ENCODE results near the gene TNFRSF9. TPM values are rescaled to one million over a fixed set of nuclear protein-coding genes. Genes with fewer than 3 reads are reported as not detected.

The TNFRSF9 gene
- total RNA-seq (2021) (0.11 to 0.14 TPM in 2 of 3 replicates, not detected in the other), Bru-seq, nascent RNA (not detected)
- long read RNA-seq, experiment 1 = 0 reads
- long read RNA-seq, experiment 2 = 0 reads
- long read RNA-seq, experiment 3 = 0 reads

DNA sequence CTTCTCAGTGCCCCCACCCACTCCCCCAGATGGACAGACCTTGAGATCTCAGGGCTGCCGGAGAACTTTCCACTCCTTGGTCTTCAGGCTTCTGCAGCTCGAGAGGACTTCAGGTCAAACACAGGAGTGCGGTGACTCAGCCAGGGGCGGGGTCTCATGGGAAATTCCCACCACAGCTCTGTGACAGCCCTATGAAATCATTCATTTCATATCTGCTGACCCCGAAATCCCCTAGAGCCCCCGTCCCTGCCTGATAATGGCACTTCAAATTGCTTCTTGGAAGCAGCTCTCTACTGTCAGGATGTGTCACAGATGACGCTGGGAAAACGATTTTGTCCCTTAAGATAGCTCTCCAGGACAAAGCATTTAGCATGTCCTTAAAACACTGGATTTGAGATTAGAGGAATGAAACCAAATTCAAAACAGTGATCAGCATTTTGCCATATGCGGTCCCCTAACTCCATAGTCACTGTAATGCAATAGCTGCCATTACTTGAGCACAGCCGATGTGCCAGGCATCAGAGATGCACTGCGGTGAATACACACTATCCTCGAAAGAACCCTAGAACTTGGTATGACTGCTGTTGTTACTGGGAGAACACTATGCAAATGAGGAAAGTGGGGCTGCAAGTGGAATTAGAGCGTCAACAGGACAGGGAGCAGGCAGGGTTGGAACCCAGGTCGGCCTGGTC lies at the start of gene TNFRSF9:
TNFRSF9 (minus strand) TSS at position 95 of the 692 bp plus-strand sequence. CDS start 845 bp downstream, outside the sequence.
- Mint-ChIP-seq H3K27ac (no peak within 1 kb of the TSS), H3K36me3 (no peaks in the 10 kb centered on the region), H3K4me1 (peaks cover 16% of the 10 kb centered on the region), H3K9me3 (no peaks in the 10 kb centered on the region), H3K27me3 (ENCODE audit: low read depth) (peaks cover 70% of the 10 kb centered on the region), H3K4me3 (peak within 1 kb of the TSS; percentile 54)
- ATAC-seq = no peak
- CTCF ChIA-PET = interaction anchor here (0.9 to 1.6 kb wide), 5 partner anchors 28 to 373 kb away, joined by 3 to 5 read pairs (median 3); no protein-coding TSS in a partner anchor
- POLR2A ChIA-PET = interaction anchor here (0.6 kb wide), 1 partner anchor 236 kb away, joined by 3 read pairs; no protein-coding TSS in a partner anchor
- no peak for DNase-seq (ENCODE audit: low spot score)
- no peak for TF ChIP-seq RORB (CRISPR knock-in tag; IDR thresholded peaks at IDR 0.05)
- TF ChIP-seq, protein P1, sequence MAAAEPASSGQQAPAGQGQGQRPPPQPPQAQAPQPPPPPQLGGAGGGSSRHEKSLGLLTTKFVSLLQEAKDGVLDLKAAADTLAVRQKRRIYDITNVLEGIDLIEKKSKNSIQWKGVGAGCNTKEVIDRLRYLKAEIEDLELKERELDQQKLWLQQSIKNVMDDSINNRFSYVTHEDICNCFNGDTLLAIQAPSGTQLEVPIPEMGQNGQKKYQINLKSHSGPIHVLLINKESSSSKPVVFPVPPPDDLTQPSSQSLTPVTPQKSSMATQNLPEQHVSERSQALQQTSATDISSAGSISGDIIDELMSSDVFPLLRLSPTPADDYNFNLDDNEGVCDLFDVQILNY (CRISPR knock-in tag; IDR thresholded peaks at IDR 0.05) = no peak
- no peak for TF ChIP-seq NFATC4 (CRISPR knock-in tag; IDR thresholded peaks at IDR 0.05)

DNA sequence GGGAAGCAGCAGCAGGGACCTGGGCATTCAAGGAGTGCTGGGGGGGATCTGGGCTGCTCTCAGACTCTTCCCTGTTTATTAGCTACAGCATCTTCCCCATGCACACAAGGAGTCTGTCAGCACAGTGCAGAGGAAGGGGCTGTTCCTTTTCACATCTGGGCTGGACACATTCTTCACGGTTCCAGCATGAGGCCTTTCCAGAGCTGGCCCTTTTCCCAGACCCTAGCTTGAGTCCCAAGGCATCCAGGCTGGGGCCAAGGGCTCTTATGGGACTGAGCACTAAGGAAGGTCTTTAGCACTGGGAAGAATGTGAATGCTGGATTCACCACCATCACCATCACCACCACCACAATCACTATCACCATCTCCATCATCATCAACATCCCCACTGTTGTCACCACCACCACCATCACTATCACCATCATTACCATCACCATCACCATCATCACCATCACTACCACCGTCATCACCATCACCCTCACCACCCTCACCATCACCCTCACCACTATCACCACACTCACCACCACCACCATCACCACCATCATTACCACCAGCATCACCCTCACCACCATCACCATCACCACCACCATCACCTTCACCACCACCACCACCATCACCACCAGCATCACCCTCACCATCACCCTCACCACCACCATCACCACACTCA lies 49.3 kb upstream of the TNFRSF9 start:
- ChIA-PET POLR2A (interaction anchor here (0.6 kb wide), 1 partner anchor 876 kb away, joined by 3 read pairs; no protein-coding TSS in a partner anchor), CTCF (interaction anchor here (2.5 to 2.6 kb wide), 3 partner anchors 25 to 325 kb away, joined by 7 to 24 read pairs (median 9); no protein-coding TSS in a partner anchor)
- peaks cover 30% of the 10 kb centered on the region for H3K4me1 Mint-ChIP-seq
- no peak overlapping the region for H3K27ac Mint-ChIP-seq
- no peak overlapping the region for H3K4me3 Mint-ChIP-seq
- peaks cover 25% of the 10 kb centered on the region for H3K36me3 Mint-ChIP-seq
- DNase-seq (ENCODE audit: low spot score) = no peak
- no peak for ATAC-seq
- H3K9me3 Mint-ChIP-seq = peaks cover 9% of the 10 kb centered on the region
- no peak for TF ChIP-seq SOX15 (CRISPR knock-in tag; IDR thresholded peaks at IDR 0.05)
- H3K27me3 Mint-ChIP-seq (ENCODE audit: low read depth) = no peaks in the 10 kb centered on the region

DNA sequence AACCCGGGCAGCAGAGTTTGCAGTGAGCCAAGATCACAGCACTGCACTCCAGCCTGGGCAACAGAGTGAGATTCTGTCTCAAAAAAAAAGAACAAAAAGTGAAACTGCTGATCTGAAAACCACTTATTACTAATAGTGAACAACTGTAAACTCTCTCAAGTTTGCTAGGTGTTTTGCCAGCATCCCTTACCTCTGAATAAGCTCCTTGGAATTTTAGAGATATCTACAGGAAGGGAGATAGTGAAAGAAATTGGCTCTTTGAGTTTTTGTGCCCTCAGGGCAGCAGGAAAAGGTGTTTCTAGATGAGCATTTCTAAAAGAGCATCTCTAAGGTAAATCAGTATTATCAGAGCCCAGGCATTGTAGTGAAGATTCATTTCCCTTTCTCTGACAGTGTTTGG lies 47.9 kb upstream of the TNFRSF9 start:
- no peaks in the 10 kb centered on the region for H3K27me3 Mint-ChIP-seq (ENCODE audit: low read depth)
- POLR2A ChIA-PET = no interaction called here
- H3K9me3 Mint-ChIP-seq = peaks cover 9% of the 10 kb centered on the region
- H3K4me3 Mint-ChIP-seq = no peak overlapping the region
- peaks cover 25% of the 10 kb centered on the region for H3K4me1 Mint-ChIP-seq
- CTCF ChIA-PET = interaction anchor here (0.8 to 2.6 kb wide), 3 partner anchors 27 to 326 kb away, joined by 3 to 9 read pairs (median 7); no protein-coding TSS in a partner anchor
- peaks cover 36% of the 10 kb centered on the region for H3K36me3 Mint-ChIP-seq
- ATAC-seq = no peak
- H3K27ac Mint-ChIP-seq = peak overlapping the region; percentile 34; the same call in 1 of the 2 replicates
- DNase-seq (ENCODE audit: low spot score) = no peak
- TF ChIP-seq, protein P2, sequence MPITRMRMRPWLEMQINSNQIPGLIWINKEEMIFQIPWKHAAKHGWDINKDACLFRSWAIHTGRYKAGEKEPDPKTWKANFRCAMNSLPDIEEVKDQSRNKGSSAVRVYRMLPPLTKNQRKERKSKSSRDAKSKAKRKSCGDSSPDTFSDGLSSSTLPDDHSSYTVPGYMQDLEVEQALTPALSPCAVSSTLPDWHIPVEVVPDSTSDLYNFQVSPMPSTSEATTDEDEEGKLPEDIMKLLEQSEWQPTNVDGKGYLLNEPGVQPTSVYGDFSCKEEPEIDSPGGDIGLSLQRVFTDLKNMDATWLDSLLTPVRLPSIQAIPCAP (CRISPR knock-in tag; IDR thresholded peaks at IDR 0.05) = no peak
- TF ChIP-seq GRHL2 (CRISPR knock-in tag; IDR thresholded peaks at IDR 0.05; ENCODE audit: insufficient replicate concordance, severe bottlenecking) (no peak), TP53 (CRISPR knock-in tag; IDR thresholded peaks at IDR 0.05) (no peak), NFATC4 (CRISPR knock-in tag; IDR thresholded peaks at IDR 0.05) (no peak), OVOL2 (CRISPR knock-in tag; IDR thresholded peaks at IDR 0.05; ENCODE audit: borderline replicate concordance) (no peak), ZNF263 (CRISPR knock-in tag; IDR thresholded peaks at IDR 0.05; ENCODE audit: low read depth) (no peak), SMAD4 (CRISPR knock-in tag; IDR thresholded peaks at IDR 0.05) (no peak), JAZF1 (CRISPR knock-in tag; IDR thresholded peaks at IDR 0.05) (no peak), ETV6 (CRISPR knock-in tag; IDR thresholded peaks at IDR 0.05) (no peak)
- TF ChIP-seq, protein P3, sequence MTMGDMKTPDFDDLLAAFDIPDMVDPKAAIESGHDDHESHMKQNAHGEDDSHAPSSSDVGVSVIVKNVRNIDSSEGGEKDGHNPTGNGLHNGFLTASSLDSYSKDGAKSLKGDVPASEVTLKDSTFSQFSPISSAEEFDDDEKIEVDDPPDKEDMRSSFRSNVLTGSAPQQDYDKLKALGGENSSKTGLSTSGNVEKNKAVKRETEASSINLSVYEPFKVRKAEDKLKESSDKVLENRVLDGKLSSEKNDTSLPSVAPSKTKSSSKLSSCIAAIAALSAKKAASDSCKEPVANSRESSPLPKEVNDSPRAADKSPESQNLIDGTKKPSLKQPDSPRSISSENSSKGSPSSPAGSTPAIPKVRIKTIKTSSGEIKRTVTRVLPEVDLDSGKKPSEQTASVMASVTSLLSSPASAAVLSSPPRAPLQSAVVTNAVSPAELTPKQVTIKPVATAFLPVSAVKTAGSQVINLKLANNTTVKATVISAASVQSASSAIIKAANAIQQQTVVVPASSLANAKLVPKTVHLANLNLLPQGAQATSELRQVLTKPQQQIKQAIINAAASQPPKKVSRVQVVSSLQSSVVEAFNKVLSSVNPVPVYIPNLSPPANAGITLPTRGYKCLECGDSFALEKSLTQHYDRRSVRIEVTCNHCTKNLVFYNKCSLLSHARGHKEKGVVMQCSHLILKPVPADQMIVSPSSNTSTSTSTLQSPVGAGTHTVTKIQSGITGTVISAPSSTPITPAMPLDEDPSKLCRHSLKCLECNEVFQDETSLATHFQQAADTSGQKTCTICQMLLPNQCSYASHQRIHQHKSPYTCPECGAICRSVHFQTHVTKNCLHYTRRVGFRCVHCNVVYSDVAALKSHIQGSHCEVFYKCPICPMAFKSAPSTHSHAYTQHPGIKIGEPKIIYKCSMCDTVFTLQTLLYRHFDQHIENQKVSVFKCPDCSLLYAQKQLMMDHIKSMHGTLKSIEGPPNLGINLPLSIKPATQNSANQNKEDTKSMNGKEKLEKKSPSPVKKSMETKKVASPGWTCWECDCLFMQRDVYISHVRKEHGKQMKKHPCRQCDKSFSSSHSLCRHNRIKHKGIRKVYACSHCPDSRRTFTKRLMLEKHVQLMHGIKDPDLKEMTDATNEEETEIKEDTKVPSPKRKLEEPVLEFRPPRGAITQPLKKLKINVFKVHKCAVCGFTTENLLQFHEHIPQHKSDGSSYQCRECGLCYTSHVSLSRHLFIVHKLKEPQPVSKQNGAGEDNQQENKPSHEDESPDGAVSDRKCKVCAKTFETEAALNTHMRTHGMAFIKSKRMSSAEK (CRISPR knock-in tag; IDR thresholded peaks at IDR 0.05; ENCODE audit: borderline replicate concordance) = no peak
- TF ChIP-seq, protein P4, sequence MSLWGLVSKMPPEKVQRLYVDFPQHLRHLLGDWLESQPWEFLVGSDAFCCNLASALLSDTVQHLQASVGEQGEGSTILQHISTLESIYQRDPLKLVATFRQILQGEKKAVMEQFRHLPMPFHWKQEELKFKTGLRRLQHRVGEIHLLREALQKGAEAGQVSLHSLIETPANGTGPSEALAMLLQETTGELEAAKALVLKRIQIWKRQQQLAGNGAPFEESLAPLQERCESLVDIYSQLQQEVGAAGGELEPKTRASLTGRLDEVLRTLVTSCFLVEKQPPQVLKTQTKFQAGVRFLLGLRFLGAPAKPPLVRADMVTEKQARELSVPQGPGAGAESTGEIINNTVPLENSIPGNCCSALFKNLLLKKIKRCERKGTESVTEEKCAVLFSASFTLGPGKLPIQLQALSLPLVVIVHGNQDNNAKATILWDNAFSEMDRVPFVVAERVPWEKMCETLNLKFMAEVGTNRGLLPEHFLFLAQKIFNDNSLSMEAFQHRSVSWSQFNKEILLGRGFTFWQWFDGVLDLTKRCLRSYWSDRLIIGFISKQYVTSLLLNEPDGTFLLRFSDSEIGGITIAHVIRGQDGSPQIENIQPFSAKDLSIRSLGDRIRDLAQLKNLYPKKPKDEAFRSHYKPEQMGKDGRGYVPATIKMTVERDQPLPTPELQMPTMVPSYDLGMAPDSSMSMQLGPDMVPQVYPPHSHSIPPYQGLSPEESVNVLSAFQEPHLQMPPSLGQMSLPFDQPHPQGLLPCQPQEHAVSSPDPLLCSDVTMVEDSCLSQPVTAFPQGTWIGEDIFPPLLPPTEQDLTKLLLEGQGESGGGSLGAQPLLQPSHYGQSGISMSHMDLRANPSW (CRISPR knock-in tag; conservative IDR thresholded peaks at IDR 0.05; ENCODE audit: low read depth) = no peak
- TF ChIP-seq, protein P5, sequence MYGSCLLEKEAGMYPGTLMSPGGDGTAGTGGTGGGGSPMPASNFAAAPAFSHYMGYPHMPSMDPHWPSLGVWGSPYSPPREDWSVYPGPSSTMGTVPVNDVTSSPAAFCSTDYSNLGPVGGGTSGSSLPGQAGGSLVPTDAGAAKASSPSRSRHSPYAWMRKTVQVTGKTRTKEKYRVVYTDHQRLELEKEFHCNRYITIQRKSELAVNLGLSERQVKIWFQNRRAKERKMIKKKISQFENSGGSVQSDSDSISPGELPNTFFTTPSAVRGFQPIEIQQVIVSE (CRISPR knock-in tag; IDR thresholded peaks at IDR 0.05; ENCODE audit: borderline replicate concordance) = no peak
- TF ChIP-seq, protein P1 (CRISPR knock-in tag; IDR thresholded peaks at IDR 0.05) = no peak
